WERI-Rb-1 (cell line): ENCODE measurements around the gene ARHGAP19.
A peak's percentile ranks its signal among the peaks of the same experiment; 100 is the strongest.

Experiments
- DNase-seq: peaks from one replicate; pipeline ENCODE4 v3.0.0-alpha.2; 2020
- H3K27ac ChIP-seq: fragments of 250-450 bp; sonication (Bioruptor Pico); 2 replicates; pipeline ENCODE4 v1.5.1; 2020; ENCODE audit warnings: mild to moderate bottlenecking, moderate library complexity
- H3K27me3 ChIP-seq: fragments of 250-450 bp; sonication (Bioruptor Pico); 2 replicates; pipeline ENCODE4 v1.5.1; 2021; ENCODE audit warnings: mild to moderate bottlenecking, low read depth, moderate library complexity; ENCODE audit not compliant: insufficient read depth, severe bottlenecking
- H3K36me3 ChIP-seq: fragments of 250-450 bp; sonication (Bioruptor Pico); 2 replicates; pipeline ENCODE4 v1.5.1; 2020; ENCODE audit warnings: mild to moderate bottlenecking, moderate library complexity
- H3K4me3 ChIP-seq: 2 replicates; pipeline ENCODE4 v1.5.1; 2011; ENCODE audit warnings: low read depth, mild to moderate bottlenecking, control low read depth, low read length
- H3K9me3 ChIP-seq: fragments of 250-450 bp; sonication (Bioruptor Pico); 2 replicates; pipeline ENCODE4 v1.5.1; 2021; ENCODE audit warnings: mild to moderate bottlenecking, moderate library complexity; ENCODE audit not compliant: severe bottlenecking
- TF ChIP-seq, protein P1 (sequence below): IDR thresholded peaks from 2 replicates; pipeline ENCODE4 v1.5.1; 2011; ENCODE audit warnings: low read depth, mild to moderate bottlenecking, control low read depth, inconsistent platforms, low read length

The ARHGAP19 gene, protein sequence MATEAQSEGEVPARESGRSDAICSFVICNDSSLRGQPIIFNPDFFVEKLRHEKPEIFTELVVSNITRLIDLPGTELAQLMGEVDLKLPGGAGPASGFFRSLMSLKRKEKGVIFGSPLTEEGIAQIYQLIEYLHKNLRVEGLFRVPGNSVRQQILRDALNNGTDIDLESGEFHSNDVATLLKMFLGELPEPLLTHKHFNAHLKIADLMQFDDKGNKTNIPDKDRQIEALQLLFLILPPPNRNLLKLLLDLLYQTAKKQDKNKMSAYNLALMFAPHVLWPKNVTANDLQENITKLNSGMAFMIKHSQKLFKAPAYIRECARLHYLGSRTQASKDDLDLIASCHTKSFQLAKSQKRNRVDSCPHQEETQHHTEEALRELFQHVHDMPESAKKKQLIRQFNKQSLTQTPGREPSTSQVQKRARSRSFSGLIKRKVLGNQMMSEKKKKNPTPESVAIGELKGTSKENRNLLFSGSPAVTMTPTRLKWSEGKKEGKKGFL

DNA sequence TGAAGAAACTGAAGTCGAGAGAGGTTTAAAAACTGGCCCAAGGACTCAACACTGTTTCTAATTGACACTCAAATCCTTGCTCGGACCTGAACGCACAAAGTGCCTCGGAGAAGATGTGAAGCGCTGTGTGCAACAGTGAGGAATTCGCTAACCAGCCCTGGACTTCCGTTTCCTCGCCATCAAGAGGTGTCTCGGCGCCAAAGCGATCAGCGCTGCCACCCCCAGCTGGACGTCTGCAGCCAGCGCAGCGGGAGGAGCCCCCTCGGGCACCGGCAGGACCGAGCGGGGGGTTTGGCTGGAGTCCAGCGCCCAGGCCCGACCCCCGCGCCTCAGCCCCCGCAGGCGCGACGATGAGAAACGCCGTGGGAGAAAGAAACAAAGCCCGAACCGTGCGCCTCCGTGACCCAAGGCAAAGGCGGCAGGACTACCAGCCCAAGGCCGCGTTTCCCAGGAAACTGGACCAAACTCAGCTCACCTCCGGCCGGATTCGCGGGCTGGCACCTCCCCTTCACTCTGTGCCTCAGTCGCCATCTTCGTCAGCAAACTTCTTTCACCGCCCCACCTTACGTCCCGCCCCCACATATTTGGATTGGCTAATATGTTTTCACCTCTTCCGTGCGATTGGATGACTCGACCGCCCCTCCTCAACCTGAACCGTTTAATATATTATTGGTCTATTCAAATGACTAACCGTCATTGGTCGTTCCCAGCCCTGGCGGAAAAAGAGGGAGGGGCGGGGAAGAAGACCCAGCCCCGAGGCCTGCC lies at the start of gene ARHGAP19:
Gene ARHGAP19 (minus strand): TSS at position 541 of the 765 bp plus-strand sequence. CDS start 10 bp downstream, at position 531.
- peak; percentile 98 for DNase-seq
- H3K36me3 ChIP-seq, result peaks cover 9% of the 10 kb centered on the region
- TF ChIP-seq, protein P1, sequence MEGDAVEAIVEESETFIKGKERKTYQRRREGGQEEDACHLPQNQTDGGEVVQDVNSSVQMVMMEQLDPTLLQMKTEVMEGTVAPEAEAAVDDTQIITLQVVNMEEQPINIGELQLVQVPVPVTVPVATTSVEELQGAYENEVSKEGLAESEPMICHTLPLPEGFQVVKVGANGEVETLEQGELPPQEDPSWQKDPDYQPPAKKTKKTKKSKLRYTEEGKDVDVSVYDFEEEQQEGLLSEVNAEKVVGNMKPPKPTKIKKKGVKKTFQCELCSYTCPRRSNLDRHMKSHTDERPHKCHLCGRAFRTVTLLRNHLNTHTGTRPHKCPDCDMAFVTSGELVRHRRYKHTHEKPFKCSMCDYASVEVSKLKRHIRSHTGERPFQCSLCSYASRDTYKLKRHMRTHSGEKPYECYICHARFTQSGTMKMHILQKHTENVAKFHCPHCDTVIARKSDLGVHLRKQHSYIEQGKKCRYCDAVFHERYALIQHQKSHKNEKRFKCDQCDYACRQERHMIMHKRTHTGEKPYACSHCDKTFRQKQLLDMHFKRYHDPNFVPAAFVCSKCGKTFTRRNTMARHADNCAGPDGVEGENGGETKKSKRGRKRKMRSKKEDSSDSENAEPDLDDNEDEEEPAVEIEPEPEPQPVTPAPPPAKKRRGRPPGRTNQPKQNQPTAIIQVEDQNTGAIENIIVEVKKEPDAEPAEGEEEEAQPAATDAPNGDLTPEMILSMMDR, result peak; percentile 37
- H3K27ac ChIP-seq, result peak within 1 kb of the TSS; percentile 97
- H3K9me3 ChIP-seq, result no peaks in the 10 kb centered on the region
- peak within 1 kb of the TSS; percentile 91 for H3K4me3 ChIP-seq
- no peaks in the 10 kb centered on the region for H3K27me3 ChIP-seq

DNA sequence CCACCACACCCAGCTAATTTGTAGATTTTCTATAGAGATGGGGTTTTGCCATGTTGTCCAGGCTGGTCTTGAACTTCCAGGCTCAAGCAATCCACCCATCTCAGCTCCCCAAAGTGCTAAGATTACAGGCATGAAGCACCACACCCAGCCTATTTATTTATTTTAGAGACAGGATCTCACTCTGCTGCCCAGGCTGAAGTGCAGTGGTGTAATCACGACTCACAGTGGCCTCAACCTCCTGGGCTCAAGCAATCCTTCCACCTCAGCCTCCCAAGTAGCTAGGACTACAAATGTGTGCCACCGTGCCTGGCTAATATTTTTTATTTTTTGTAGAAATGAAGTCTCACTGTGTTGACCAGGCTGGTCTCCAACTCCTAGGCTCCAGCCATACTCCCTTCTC lies 49.0 kb upstream of the ARHGAP19 start:
- Histone ChIP-seq H3K27me3 (no peaks in the 10 kb centered on the region), H3K4me3 (no peak overlapping the region), H3K9me3 (no peaks in the 10 kb centered on the region), H3K27ac (no peak overlapping the region), H3K36me3 (no peaks in the 10 kb centered on the region)
- TF ChIP-seq, protein P1, result no peak
- no peak for DNase-seq

DNA sequence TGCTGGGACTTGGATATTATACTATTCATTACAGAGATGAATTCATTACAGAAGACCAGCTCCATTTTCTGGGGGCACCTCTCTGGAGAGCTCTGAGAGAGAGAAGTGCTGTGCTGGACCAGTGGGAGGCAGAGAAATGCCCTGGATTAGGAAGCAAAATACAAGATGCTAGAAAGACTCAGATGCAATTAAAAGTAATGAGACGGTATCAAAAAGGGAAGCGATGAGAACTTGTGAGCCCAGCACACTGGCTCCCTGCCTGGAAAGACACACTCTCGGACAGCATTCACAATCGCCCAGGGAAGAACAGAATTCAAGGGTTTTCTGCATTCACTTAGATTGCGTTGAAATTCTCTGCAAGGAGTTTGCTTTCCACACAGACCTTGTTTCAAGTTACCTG lies 45.6 kb upstream of the ARHGAP19 start:
- H3K4me3 ChIP-seq, result no peak overlapping the region
- H3K9me3 ChIP-seq, result no peaks in the 10 kb centered on the region
- H3K27me3 ChIP-seq, result no peaks in the 10 kb centered on the region
- TF ChIP-seq, protein P1, result no peak
- H3K36me3 ChIP-seq, result no peaks in the 10 kb centered on the region; the same call in 1 of the 2 replicates
- no peak for DNase-seq
- H3K27ac ChIP-seq, result no peak overlapping the region

DNA sequence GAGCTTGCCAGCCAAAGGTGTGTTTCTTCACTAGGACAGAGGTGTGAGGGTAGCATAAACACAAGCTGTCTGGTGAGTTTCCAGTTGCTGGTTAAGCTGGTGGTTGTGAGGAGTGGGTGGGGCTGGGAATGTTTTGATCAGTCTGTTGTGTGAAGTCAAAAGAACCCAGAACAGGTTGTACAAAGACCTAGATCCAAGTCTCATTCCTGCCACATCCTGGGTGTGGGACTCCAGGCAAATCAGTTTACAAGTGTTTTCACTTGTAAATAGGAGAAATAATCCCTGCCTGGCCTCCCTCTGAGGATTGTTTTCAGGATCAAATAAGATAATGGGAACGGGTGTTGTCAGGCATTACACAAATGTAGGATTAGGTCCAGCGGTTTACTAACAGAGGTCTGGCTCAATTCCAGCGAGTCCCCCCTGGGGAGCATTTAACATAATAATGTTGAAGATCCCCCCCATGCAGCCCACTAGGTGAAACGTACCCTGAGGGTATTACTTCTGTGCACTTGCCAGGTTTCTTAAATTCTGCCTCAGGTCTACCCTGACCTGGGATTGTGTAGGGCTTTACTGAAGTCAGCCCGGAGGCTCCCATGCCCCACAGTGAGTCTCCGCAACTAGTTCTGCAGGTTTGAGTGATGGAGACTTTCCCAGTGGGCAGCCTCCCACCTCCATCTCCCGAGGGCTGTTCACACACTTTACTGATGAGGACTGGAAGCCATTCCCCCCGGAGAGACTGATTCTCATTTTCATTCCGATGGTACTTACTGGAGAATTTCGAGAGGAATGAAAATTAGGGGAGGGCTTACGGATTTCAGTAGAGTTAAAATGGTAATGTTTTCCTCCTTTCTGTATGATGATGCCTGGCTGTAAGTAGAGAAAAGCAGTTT lies 44.8 kb upstream of the ARHGAP19 start:
- Histone ChIP-seq H3K9me3 (no peaks in the 10 kb centered on the region), H3K27ac (no peak overlapping the region), H3K4me3 (peak overlapping the region; percentile 5), H3K36me3 (no peaks in the 10 kb centered on the region; the same call in 1 of the 2 replicates), H3K27me3 (no peaks in the 10 kb centered on the region)
- TF ChIP-seq, protein P1, result no peak
- DNase-seq, result peak; percentile 31

DNA sequence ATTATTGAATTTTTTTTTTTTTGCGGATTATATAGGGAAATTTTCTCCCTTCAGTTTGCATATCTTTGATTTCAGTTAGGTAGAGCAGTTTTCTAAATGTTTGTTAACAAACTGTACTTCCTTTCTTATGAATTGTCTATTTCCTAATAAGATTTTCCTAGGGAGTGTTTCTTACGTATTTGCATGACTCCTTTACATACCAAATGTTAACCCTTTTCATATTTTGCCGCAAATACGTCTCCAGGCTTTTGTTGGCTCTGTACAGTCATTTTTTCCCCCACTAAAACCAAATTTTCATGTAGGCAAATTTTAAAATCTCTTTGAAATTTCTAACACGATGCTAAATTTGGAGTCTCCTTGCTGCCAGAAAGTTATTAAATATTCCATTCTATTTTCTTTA lies 44.0 kb upstream of the ARHGAP19 start:
- Histone ChIP-seq H3K27me3 (no peaks in the 10 kb centered on the region), H3K27ac (no peak overlapping the region), H3K4me3 (no peak overlapping the region), H3K36me3 (peaks cover under 1% of the 10 kb centered on the region; the same call in 1 of the 2 replicates), H3K9me3 (no peaks in the 10 kb centered on the region)
- DNase-seq, result no peak
- TF ChIP-seq, protein P1, result no peak
